HEK293 (cell line): ENCODE results near the gene OR5I1.

Source experiments
- HOXA7 ChIP-seq: sonication (generic); formaldehyde crosslinking; IDR thresholded peaks from 2 replicates; pipeline ENCODE4 v1.8.1; 2022; ENCODE audit warnings: missing genetic modification reagents, borderline replicate concordance
- KLF16 ChIP-seq: fragments of 450-650 bp; formaldehyde crosslinking; IDR thresholded peaks from 2 replicates; pipeline ENCODE4 v1.5.1; 2017; ENCODE audit warnings: missing biosample characterization, missing genetic modification characterization
- YY1 ChIP-seq: fragments of 450-650 bp; formaldehyde crosslinking; IDR thresholded peaks from 2 replicates; pipeline ENCODE4 v1.5.1; 2018; ENCODE audit warnings: missing biosample characterization, missing genetic modification characterization
- ZBTB8A ChIP-seq: fragments of 450-650 bp; formaldehyde crosslinking; IDR thresholded peaks from 2 replicates; pipeline ENCODE4 v1.5.1; 2016; ENCODE audit warnings: missing biosample characterization, missing genetic modification characterization
- ZNF274 ChIP-seq, 2 experiments: fragments of 200-500 bp in 1 of 2; fragments of 450-650 bp in 1 of 2; sonication (Bioruptor generic) in 1 of 2; formaldehyde crosslinking in 1 of 2; IDR thresholded peaks; 2 replicates each; pipeline versions ENCODE4 v1.5.1 to v1.6.1; 2014 to 2016; ENCODE audit warnings: borderline replicate concordance in 1 of 2, inconsistent platforms in 1 of 2, low read length in 1 of 2, missing biosample characterization in 1 of 2, missing genetic modification characterization in 1 of 2
- TF ChIP-seq, protein P1 (sequence below): fragments of 450-650 bp; formaldehyde crosslinking; IDR thresholded peaks from 2 replicates; pipeline ENCODE4 v1.5.1; 2016; ENCODE audit warnings: missing biosample characterization, missing genetic modification characterization, borderline replicate concordance
- TF ChIP-seq, protein P2 (sequence below): fragments of 450-650 bp; formaldehyde crosslinking; IDR thresholded peaks from 2 replicates; pipeline ENCODE4 v1.5.1; 2016; ENCODE audit warnings: missing biosample characterization, missing genetic modification characterization
- TF ChIP-seq, protein P3 (sequence below): fragments of 450-650 bp; formaldehyde crosslinking; IDR thresholded peaks from 2 replicates; pipeline ENCODE4; 2016; ENCODE audit warnings: missing biosample characterization, missing genetic modification characterization
- TF ChIP-seq, protein P4 (sequence below): fragments of 450-650 bp; formaldehyde crosslinking; IDR thresholded peaks from 2 replicates; pipeline ENCODE4 v1.5.1; 2016; ENCODE audit warnings: missing biosample characterization, missing genetic modification characterization, low read depth

DNA sequence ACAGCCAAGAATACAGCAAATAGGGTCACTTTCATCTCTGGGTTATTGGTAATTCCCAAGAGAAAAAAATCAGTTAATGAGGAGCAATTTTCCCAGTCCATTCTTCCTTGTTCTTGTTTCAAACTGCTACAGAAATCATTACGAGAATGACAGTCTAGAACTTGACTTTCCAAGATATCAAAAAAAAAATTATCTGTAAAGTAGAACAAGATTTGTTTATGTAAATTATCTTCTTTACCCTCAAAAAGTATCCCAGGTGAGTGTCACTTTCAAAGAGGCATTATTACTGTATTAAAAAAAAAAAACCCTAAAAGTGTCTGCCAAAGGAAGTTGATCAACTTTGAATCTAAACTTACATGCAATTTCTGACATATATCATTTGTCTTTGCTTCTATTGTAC is 21.7 kb downstream of the OR5I1 start, which contains the start of gene OR5W2:
- no peak for TF ChIP-seq HOXA7 (CRISPR knock-in tag)
- no peak for TF ChIP-seq KLF16 (tag by site-specific recombination)
- no peak for TF ChIP-seq YY1
- TF ChIP-seq, protein P1, sequence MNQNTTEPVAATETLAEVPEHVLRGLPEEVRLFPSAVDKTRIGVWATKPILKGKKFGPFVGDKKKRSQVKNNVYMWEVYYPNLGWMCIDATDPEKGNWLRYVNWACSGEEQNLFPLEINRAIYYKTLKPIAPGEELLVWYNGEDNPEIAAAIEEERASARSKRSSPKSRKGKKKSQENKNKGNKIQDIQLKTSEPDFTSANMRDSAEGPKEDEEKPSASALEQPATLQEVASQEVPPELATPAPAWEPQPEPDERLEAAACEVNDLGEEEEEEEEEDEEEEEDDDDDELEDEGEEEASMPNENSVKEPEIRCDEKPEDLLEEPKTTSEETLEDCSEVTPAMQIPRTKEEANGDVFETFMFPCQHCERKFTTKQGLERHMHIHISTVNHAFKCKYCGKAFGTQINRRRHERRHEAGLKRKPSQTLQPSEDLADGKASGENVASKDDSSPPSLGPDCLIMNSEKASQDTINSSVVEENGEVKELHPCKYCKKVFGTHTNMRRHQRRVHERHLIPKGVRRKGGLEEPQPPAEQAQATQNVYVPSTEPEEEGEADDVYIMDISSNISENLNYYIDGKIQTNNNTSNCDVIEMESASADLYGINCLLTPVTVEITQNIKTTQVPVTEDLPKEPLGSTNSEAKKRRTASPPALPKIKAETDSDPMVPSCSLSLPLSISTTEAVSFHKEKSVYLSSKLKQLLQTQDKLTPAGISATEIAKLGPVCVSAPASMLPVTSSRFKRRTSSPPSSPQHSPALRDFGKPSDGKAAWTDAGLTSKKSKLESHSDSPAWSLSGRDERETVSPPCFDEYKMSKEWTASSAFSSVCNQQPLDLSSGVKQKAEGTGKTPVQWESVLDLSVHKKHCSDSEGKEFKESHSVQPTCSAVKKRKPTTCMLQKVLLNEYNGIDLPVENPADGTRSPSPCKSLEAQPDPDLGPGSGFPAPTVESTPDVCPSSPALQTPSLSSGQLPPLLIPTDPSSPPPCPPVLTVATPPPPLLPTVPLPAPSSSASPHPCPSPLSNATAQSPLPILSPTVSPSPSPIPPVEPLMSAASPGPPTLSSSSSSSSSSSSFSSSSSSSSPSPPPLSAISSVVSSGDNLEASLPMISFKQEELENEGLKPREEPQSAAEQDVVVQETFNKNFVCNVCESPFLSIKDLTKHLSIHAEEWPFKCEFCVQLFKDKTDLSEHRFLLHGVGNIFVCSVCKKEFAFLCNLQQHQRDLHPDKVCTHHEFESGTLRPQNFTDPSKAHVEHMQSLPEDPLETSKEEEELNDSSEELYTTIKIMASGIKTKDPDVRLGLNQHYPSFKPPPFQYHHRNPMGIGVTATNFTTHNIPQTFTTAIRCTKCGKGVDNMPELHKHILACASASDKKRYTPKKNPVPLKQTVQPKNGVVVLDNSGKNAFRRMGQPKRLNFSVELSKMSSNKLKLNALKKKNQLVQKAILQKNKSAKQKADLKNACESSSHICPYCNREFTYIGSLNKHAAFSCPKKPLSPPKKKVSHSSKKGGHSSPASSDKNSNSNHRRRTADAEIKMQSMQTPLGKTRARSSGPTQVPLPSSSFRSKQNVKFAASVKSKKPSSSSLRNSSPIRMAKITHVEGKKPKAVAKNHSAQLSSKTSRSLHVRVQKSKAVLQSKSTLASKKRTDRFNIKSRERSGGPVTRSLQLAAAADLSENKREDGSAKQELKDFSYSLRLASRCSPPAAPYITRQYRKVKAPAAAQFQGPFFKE (tag by site-specific recombination): no peak
- TF ChIP-seq, protein P2, sequence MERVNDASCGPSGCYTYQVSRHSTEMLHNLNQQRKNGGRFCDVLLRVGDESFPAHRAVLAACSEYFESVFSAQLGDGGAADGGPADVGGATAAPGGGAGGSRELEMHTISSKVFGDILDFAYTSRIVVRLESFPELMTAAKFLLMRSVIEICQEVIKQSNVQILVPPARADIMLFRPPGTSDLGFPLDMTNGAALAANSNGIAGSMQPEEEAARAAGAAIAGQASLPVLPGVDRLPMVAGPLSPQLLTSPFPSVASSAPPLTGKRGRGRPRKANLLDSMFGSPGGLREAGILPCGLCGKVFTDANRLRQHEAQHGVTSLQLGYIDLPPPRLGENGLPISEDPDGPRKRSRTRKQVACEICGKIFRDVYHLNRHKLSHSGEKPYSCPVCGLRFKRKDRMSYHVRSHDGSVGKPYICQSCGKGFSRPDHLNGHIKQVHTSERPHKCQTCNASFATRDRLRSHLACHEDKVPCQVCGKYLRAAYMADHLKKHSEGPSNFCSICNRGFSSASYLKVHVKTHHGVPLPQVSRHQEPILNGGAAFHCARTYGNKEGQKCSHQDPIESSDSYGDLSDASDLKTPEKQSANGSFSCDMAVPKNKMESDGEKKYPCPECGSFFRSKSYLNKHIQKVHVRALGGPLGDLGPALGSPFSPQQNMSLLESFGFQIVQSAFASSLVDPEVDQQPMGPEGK (tag by site-specific recombination): no peak
- TF ChIP-seq, protein P3, sequence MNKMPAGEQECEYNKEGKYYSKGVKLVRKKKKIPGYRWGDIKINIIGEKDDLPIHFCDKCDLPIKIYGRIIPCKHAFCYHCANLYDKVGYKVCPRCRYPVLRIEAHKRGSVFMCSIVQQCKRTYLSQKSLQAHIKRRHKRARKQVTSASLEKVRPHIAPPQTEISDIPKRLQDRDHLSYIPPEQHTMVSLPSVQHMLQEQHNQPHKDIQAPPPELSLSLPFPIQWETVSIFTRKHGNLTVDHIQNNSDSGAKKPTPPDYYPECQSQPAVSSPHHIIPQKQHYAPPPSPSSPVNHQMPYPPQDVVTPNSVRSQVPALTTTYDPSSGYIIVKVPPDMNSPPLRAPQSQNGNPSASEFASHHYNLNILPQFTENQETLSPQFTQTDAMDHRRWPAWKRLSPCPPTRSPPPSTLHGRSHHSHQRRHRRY (tag by site-specific recombination): no peak
- no peak for TF ChIP-seq ZNF274 (IDR thresholded peaks at IDR 0.05; ENCODE audit: low read length)
- TF ChIP-seq ZNF274 (tag by site-specific recombination; IDR thresholded peaks at IDR 0.05; ENCODE audit: borderline replicate concordance): no peak
- no peak for TF ChIP-seq ZBTB8A (tag by site-specific recombination)
- TF ChIP-seq, protein P4, sequence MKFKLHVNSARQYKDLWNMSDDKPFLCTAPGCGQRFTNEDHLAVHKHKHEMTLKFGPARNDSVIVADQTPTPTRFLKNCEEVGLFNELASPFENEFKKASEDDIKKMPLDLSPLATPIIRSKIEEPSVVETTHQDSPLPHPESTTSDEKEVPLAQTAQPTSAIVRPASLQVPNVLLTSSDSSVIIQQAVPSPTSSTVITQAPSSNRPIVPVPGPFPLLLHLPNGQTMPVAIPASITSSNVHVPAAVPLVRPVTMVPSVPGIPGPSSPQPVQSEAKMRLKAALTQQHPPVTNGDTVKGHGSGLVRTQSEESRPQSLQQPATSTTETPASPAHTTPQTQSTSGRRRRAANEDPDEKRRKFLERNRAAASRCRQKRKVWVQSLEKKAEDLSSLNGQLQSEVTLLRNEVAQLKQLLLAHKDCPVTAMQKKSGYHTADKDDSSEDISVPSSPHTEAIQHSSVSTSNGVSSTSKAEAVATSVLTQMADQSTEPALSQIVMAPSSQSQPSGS (tag by site-specific recombination): no peak
